ENCODE data around the gene ALKAL2.

GRCh38 chr2:322326-322725 is 34.4 kb upstream of the ALKAL2 start:
- TF ChIP-seq CTCF (IDR thresholded peaks at IDR 0.05; ENCODE audit: insufficient read depth, low read length, poor library complexity, severe bottlenecking): no peak
- no peak for TF ChIP-seq EZH2phosphoT487 (conservative IDR thresholded peaks at IDR 0.05; ENCODE audit: low read length)

All from SU-DHL-6 (cell line).